Fibroblast of skin of right biceps (primary cell): Measurements from ENCODE around the gene PRRT3.
"Not testable (repeated sequence)": the region's sequence is repeated elsewhere in the genome, so short reads cannot be mapped to it uniquely, and the experiment has no call there.

Source experiments
- DNase-seq: peaks from one replicate; pipeline ENCODE4 v3.0.0-alpha.2; 2013

Gene PRRT3

GRCh38 chr3:9897408-9898372, 54.5 kb downstream of the PRRT3 start:
- peak; percentile 47 for DNase-seq

- DNase-seq: not testable (repeated sequence)
Observed at GRCh38 chr3:9896755-9897407, 55.3 kb downstream of the PRRT3 start.

- DNase-seq: not testable (repeated sequence)
Observed at GRCh38 chr3:9895715-9896114, 56.5 kb downstream of the PRRT3 start.
